Measurements from ENCODE around the gene AAGAB.

DNA sequence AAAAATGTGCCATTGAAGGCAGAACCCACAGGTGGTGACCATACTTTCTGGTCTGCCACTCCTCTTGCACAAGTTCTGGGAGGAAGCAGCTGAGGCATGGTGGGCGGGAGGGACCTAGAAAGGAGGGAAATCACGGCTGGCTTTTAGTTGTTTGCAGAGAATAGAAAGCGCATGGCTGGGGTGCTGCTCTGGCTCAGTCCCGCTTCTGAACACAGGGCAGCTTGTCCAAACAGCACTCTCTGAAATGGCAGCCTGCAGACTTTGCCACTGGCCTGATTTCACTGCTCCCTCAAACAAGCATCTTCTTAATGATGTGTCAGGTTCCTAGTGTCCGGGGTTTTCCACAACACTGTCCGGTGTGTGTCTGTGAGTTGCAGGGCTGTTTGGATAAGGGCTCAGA lies 76.7 kb downstream of the AAGAB start:
- TF ChIP-seq CTCF (IDR thresholded peaks at IDR 0.05; ENCODE audit: insufficient read depth, low read length, poor library complexity, severe bottlenecking) (no peak), EZH2phosphoT487 (conservative IDR thresholded peaks at IDR 0.05; ENCODE audit: low read length) (no peak)

Measured in SU-DHL-6 (cell line).